HG03469 (cell line): ENCODE data around the gene HOOK2.

Experiments
- ATAC-seq: cut with Tn5 transposase; IDR thresholded peaks from one replicate; pipeline ENCODE4 v1.9.1; 2021; ENCODE audit warnings: mild to moderate bottlenecking, moderate library complexity, moderate number of reproducible peaks; ENCODE audit not compliant: unreplicated experiment

HOOK2 gene

DNA sequence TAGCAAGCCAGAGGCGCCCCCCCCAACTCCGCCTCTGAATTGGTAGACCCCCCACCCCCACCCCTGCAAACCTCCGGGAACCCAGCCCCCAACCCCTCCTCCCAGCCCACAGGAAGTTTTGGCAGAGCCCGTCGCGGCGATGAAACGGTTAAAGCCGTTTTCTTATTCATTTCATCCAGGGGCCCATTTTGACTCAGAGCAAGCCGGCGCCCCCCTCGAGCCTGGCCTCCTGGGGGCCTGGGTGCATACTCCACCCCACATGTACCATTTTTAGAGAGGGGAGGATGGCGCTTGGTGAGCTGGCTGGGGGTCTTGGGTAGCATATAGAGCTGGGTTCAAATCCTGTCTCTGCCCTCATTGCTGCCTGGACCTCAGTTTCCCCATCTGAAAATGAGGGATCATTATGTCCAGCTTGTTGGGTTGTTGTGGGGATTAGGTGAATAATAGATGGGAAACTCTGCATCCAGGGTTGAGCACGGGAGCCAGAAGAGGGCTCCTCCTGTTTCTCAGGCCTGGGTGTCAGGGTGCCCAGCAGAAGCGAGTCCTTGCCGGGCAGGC is 8.0 kb upstream of the HOOK2 start:
- ATAC-seq: no peak

DNA sequence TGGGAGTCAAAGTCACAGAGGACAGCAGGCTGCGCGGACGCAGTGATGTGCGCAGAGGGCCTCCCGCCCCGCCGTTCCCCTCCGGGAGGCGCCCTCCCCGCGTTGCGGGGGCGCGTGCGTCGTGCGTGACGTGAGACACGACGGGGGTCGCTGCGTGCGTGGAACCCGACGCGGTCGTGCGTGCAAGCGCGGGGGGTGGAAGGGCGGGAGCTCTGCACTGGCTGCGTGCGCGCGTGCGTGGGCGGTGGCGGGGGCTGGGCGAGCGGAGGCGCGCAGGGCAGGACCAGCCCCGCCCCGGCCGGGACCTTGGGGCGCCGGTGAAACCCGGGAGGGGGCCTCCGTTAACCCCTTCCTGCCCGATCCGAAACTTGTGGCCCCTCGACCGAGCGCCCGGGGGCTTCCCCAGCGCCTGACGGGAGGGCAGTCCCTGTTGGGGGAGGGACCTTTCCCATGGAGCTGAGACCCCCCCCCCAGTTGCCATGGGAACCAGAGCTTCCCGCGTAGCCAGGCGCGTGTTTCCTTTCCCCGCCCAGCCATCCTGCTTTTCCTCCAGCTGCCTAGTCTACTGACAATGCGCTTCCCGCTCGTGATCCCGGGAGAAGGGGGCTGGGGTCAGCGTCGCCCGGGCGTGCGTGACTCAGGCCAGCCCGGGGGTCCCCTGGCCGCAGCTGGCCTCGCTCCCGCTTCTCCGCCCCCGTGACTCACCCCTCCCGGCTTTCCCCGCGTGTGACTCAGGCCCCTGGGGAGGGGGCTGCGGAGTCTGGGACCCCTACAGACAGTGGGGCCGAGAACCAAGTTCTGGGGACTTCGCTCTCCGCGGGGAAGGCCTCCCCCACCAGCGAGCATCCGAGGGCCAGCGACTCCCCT is 7.3 kb upstream of the HOOK2 start:
- ATAC-seq: no peak

DNA sequence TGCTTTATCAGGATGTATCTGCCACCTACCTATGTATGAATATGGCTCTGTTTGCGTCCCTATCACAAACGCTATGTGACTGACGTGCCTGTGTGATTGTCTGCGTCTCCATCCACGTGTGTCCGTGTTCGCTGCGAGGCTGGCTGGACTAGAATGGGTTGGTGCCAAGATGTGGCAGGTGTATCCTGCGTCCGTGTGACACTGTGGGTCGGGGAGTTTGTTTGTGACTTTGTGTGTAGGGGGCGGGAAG is 6.7 kb upstream of the HOOK2 start:
- no peak for ATAC-seq

DNA sequence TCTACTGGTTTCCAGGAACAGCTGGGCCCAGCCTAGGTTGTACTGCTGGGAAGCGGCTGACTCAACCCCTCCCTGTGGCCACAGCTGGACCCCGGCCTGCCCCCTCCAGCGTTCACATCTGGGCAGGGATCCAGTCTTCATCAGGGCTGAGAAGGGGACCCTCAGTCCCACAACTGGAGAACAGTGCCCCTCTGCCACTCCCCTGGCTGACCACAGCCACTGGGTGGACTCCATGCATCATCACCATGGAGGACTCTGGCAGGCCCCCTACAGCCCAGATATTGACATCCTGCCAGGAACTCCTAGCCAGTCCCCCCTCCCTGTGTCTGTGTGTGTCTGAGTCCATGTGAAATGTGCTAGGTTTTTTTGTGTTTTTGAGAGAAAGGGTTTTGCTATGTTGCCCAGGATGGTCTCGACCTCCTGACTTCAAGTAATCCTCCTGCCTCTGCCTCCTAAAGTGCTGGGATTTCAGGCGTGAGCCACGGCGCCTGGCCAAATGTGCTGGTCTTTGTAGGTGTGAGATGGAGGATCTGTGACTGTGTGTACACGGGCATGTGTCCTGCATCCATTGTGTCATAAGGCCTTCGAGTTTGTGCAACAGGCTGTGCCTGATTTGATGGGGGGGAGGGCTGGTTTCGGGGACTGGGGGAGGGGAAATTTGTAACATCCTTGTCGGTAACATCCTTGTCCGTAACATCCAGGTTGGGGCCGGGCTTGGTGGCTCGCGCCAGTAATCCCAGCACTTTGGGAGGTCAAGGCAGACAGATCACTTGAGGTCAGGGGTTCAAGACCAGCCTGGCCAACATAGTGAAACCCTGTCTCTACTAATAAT is 4.0 kb upstream of the HOOK2 start:
- ATAC-seq: no peak

DNA sequence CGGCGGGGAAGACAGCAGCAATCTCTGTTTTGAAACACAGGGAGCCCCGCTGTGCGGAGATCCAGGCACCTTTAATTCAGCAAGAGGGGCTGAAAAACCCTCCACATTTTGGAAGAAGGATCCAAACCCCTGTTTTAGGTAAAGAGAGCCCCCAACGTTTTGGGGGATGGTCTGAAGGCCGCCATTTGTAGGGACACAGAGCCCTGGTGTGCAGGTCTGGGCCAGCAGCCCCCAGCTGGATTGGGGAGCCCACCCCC is 3.5 kb upstream of the HOOK2 start:
- ATAC-seq: no peak

DNA sequence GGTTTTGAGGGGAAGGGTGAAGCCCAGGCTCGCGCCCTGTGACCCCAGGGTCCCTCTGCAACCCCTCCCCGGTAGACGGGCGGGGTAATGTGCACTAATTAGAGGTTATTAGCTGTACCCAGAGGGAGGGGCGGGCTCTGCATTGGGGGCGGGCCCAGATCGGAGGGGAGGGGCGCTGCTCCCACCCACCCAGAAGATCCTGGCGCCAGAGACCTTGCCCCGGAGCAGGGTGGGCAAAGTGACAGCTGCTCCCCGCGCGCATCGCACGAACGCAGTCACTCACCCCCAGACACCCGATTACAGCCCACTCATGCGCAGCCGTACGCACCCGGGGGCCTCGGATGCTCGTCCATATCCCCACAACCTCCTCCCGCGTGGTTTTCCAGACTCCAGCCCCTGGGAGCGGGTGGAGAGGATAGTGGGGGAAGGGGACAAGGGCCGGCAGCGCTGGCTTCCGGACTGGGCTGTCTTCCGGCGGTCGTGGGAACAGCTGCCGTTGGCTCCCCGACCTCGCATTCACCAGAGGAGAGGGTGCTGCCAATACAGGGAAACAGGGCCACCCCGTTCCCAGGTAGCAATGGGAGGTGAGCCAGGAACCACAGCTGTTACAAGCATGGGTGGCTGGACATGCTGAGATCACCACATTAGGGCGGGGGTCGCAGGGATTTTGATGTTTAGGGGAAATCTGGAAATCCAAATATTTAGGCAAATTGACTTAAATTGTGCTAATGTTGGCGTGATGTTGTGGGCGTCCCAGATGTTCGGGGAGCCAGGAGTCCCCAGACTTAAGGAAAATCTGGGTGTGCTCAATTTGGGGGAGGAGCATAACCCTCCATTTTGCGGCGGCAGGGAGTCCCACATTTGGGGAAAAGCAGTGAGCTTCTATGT is 2.9 kb upstream of the HOOK2 start:
- ATAC-seq: no peak

DNA sequence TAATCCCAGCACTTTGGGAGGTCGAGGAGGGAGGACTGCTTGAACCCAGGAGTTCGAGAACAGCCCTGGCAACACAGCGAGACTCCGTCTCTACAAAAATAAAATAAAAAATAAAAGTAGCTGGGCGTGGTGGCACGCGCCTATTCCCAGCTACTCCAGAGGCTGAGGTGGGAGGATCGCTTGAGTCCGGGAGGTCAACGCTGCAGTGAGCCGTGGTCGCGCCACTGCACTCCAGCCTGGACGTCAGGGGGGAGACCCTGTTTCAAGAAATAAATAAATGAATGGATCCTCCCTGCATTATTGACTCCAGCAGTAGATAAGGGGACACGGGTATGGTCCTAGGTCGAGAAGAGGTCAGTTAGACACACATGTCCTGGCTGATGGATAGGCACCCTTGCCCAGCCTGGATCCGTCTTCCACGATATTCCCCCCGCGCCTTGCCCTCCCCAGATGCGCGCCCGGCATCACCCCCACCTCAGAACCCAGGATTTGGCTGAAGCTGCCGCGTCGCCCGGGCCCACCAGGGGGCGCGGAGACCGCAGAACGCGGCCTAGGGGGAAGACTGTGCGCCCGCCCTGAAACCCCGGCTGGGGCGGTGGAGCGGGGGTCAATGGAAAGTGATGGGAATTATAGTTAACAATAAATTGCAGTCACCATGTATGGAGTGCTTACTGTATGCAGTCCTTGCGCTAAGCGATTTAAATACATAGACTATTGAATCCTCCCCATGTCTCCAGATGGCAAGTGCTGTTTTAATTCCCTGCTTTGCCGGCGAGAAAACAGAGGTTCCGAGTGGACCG is 2.1 kb upstream of the HOOK2 start:
- no peak for ATAC-seq

DNA sequence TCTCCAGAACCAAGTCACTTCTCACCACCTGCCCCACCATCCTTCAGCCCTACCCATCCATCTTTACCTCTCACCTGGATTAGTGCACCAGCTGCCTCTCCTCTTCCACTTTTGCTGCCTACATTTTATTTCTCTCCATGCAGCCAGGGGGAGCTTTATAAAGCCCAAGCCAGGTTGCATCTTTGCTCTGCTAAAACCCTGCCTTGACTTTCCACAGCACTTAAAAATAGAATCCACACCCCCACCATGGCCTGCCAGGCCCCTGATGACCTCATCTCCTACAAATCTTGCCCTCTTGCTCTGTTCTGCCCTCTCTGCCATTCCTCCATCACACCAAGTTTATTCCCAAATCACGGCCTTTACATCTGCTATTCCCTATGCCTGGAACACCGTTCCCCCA is 1.8 kb downstream of the HOOK2 start:
- ATAC-seq: no peak

DNA sequence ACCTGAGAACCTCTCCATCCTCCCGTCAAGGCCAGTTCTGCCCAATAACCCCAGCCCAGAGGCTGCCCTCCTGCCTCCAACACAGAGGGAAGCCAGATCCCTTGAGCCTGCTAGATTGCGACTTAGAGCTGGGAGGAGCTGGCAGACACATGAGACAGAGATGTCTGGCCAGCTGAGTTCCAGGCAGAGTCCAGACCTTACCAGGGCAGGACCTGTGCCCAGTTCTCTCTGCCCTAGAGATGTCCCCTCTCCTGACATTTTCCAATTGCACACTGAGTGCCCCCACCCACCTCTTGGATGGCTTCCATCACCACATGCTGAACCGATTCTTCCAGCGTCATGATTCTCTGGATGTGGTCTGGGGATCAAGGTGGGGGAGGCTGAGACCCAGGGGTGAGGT is 3.0 kb downstream of the HOOK2 start:
- no peak for ATAC-seq

DNA sequence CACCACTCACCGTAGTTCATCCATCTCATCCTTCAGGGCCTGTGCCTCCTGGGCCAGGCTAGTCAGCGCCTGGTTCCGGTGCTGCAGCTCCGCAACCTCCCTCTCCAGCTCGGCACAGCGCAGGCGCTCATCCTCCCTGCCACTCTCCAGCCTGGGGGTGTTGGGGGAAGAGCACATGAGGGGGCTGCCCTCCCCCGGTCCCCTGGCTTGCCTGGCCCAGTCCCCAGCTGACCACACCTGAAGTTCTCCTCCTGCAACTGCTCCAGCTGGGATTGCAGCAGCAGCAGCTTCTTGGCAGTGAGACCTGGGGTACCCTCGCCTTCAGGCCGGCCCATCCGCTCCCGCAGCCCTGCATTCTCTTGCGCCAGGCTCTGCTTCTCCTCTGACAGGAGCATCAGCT is 4.4 kb downstream of the HOOK2 start:
- no peak for ATAC-seq

DNA sequence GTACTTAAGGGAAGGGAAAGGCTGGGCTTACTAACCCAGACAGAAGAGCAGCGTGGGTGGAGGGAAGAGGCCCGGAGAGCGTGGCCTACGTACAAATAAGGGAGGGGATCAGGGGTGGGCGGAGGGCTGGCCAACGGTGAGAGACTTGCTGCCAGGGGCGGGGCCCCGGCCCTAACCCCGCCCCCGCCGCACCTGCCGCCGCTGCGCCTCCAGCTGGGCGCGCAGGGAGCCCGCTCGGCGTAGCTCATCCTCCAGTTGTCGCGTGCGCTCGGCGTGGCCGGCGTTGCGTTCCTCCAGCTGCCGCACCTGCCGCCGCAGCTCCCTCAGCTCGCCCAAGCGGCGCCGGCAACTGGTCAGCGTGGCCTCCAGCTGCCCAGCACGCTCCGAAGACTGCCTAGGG is 5.7 kb downstream of the HOOK2 start:
- no peak for ATAC-seq

DNA sequence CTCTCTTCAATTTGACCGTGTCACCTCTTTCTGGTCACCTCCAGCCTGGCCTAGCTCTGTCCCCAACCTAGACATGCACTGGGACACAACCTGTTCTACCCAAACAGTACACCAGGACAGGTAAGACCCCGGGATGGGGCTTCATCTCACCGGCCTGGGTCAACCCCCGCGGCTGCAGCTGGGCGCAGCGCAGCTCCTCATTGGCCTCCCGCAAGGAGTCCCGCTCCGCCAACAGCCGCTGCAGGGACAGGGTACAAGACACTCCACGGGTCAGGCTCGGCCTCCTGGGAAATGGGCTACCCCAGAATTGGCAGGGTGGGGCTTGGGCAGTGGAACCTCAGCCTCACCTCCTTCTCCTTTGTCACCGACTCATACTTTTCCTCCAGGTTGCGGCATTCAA is 7.7 kb downstream of the HOOK2 start:
- no peak for ATAC-seq

DNA sequence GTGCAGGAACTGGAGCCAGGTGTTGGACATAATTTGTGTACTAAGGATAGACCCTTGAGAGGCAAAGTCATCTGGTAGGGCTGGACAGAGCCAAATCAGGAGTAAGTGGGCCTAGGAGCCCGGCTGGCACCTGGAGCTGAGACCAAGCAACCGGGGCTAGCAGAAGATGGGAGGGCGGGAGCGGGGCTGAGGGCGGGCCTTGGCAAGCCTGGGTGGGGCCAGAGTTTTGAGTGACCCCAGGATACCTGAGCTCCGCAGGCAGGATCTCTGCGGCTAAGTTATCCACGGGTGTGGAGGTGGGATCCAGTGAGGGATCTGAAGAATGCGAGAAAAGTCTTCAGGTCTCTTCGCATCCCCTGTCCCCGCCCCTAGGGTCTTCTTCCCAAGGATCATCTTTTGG is 8.2 kb downstream of the HOOK2 start:
- ATAC-seq: no peak

DNA sequence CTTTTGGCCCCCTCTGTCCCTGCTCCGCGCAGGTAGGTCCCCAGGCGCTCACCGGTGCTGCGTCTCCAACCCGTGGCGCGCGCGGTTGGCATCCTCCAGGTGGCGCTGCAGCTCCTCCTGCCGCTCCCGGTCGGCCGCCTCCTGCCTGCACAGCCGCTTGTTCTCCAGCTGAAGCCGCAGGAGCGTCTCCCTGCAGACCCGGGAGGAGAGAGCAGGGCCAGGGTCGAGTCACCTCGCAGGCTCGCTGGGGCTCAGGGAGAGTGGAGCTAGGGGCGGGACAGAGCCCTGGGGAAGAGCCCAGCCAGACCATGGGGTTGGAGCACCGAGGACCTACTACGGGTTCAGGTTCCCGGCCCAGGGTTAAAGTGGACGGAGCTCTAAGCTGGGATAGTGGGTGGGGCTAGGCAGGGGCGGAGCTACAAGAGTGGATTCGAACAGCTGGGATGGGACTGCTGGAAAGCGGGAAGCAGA is 9.3 kb downstream of the HOOK2 start:
- ATAC-seq: no peak

DNA sequence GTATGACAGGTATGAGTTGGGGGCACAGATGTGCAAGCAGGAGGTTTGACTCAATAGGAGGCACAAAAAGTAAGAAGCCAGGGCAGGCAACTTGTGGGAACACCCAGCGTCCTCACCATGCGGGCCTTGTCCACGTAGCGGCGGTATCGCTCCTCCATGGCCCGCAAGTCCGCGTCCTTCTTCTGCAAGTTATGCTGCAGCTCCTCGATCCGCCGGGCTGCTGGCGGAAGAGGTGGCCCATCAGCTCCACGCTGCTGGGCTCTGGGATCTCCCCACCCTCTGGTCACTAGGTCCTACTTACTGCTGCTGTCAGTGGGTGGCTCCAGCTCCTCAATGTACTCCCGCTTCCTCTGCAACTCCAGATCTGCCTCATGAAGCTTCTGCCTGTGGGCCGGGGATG is 10.7 kb downstream of the HOOK2 start:
- ATAC-seq: no peak

DNA sequence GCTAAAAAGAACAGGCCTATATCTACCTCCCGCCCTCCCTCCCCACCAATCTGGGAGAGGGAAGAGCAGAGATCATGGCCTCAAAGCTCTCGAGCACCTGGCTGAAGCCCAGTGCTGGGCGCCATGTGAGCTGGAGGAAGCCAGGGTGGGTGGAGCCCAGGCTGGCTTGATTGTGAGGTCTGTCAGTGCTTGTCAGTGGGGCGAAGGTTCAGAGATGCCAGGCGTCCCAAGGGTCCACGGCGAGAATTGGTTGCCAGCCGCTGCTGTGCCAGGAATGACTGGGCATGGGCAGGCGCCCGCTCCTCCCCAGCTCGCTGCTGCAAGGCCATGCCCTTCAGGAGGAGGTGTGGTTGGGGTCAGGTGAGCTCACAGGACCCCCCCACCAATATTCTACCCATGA is 12.3 kb downstream of the HOOK2 start:
- no peak for ATAC-seq

DNA sequence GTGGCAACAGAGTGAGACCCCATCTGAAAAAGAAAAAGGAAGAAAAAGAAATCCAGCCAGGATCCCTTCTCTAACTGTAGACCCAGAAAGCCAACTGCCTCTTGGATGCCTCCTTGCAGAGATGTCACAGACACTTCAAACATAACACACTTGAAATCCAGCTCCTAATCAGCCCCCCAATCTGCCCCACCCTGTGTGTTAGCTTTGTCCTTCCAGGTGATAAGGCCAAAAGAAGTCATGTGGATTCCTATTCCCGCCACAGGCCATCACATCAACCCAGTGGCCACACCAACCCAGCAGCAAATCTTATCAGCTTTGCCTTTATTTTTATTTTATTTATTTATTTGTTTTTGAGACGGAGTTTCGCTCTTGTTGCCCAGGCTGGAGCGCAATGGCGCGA is 15.7 kb downstream of the HOOK2 start:
- no peak for ATAC-seq

DNA sequence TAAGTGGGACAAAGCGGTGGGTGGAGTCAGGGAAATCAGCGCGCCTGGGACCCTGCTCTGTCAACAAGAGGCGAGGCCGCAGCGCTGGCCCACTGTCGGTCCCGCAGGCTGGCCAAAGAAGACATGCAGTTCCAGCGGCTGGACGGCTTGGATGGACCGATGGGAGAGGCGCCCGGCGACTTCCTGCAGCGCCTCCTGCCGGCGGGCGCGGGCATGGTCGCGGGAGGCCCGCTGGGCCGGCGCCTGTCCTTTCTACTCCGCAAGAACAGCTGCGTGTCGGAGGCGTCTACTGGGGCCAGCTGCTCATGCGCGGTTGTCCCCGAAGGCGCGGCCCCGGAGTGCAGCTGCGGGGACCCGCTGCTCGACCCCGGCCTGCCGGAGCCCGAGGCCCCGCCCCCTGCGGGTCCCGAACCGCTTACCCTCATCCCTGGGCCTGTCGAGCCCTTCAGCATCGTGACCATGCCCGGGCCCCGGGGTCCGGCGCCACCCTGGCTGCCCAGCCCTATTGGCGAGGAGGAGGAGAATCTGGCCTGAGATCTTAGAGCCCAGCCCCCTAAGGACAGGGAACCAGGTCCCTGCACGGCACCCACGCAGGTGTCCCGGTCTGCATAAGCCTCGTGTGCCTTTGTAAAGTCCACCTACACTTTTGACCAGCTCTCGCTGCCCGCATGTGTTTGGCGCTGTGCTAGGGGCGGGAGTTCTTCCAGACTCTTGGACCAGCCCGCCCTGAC is 17.6 kb downstream of the HOOK2 start:
- ATAC-seq: no peak

DNA sequence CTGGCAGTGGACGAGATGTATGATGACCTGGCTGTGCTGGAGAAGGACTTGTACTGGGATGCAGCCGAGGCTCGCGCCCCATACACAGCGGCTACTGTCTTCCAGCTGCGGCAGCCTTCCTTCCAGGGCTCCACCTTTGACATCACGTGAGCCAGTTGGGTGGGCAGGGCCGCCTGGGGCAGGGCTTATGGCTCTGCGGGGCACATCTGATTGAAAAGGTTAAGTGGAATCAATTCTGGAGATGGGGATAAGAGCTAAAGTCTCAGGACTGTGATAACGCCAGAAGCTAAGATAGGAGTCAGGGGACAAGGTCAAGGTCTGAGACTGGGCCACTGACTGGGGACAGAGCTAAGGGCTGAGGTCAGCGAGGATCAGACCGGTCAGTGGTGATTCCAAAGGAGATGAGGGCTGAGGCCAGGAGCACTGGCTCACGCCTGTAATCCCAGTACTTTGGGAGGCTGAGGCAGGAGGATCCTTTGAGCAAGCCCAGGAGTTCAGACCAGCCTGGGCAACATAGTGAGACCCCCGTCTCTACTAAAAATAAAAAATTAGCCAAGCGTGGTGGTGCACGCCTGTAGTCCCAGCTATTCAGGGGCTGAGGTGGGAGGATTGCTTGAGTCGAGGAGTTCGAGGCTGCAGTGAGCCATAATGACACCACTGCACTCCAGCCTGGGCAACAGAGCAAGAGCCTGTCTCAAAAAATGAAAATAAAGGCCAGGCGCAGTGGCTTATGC is 19.0 kb downstream of the HOOK2 start:
- ATAC-seq: no peak
